HG02798 (cell line): Measurements from ENCODE around the gene SEPTIN14.
"Not testable (repeated sequence)": the region's sequence is repeated elsewhere in the genome, so short reads cannot be mapped to it uniquely, and the experiment has no call there.

ENCODE experiments used
- ATAC-seq: cut with Tn5 transposase; IDR thresholded peaks from one replicate; pipeline ENCODE4 v1.9.1; 2021; ENCODE audit warnings: mild to moderate bottlenecking; ENCODE audit not compliant: unreplicated experiment, poor library complexity

Gene SEPTIN14

DNA sequence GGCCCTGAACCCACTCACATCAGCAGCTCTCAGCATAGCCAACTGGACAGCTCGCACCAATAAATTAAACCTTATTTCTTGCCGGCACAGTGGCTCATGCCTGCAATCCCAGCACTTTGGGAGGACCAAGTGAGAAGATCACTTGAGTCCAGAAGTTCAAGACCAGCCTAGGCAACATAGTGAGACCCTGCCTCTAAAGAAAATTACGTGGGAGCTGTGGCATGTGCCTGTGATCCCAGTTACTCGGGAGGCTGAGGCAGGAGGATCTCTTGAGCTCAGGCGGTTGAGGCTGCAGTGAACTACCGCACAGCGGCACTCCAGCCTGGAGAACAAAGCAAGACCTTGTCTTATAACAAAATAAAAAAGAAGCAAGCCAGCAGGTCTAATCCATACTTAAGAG, 75.7 kb downstream of the SEPTIN14 start:
- no peak for ATAC-seq

- not testable (repeated sequence) for ATAC-seq
Observed at GRCh38 chr7:55785444-55785843, 77.1 kb downstream of the SEPTIN14 start.

GRCh38 chr7:55784151-55784550, 78.4 kb downstream of the SEPTIN14 start:
- ATAC-seq, result no peak

DNA sequence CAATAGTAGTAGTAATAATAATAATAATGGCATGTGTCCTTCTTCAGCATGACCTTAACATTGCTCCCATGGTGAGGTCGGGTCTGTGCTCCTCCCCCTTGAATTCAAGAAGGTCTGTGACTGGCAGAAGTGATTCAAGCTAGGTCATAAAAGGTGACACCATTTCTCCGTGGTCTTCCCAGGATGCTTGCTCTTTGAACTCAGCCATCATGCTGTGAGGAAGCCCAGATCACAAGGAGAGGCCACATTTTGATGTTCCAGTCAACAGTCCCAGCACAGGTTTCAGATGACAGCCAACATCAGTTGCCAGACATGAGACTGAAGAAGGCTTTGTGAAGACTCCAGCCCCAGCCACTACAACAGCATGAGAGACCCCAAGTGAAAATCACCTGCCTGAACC, 83.9 kb downstream of the SEPTIN14 start:
- no peak for ATAC-seq

DNA sequence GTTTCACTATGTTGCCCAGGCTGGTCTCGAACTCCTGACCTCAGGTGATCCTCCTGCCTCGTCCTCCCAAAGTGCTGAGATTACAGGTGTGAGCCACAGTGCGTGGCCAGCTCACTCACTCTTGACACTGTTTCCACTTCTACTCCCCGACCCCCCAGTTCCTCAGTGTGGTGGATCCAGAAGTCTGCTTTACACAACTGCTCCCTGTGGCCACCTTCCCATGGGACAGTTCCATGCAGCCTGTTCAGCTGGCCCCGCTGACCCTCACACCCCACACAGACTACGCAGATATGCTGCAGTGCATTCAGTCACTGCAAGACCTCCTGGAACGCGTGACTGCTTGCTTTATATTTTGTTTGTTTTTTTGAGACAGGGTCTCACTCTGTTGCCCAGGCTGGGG, 86.4 kb downstream of the SEPTIN14 start:
- ATAC-seq, result no peak

DNA sequence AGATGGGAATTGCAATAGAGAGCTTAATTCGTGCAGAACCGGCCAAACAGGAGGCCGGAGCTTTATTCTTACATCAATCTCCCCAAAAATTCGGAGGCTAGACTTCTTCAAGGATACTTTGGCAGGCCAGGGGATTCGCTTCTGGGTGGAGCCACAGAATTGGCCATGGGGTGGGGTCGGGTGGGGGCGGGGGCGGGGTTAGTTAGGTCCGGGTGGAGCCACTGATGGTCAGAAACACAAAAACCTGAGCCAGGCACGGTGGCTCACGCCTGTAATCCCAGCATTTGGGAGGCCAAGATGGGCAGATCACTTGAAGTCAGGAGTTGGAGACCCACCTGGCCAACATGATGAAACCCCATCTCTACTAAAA, 87.5 kb downstream of the SEPTIN14 start:
- no peak for ATAC-seq

DNA sequence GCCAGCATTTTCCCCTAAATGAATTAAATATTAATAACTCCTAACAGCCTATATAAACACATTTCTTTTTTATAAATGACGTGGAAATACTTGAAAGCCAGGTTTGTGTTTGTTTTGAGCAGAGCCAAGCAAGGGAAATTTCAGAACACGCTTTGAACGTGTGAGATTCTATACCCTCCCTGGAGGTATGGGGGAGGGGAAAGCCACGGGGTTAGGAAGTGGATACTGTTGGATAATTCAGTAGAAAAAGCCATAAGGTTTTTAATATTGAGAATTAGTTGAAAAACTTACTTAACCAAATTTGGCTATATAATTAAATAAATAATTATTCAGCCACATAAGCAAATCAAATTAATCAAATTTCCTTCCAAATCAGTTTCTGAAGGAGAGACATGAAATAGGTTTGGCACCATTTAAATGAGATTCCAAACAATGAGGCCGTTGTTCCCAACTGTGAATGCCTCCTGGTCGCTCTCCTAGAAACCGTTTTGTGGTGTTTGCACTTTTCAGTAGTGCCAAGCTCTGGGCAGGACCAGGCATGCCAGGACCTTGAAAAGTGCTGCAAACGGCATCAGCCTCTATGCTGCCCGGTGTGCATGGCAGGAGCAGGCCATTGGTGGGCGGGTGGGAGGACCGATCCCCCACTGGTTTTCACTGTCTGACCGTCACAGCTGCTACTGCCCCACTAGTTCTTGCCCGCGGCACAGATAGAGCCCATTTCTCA, 88.1 kb downstream of the SEPTIN14 start:
- ATAC-seq, result no peak

- no peak for ATAC-seq
Observed at GRCh38 chr7:55770778-55771177, 91.8 kb downstream of the SEPTIN14 start.

DNA sequence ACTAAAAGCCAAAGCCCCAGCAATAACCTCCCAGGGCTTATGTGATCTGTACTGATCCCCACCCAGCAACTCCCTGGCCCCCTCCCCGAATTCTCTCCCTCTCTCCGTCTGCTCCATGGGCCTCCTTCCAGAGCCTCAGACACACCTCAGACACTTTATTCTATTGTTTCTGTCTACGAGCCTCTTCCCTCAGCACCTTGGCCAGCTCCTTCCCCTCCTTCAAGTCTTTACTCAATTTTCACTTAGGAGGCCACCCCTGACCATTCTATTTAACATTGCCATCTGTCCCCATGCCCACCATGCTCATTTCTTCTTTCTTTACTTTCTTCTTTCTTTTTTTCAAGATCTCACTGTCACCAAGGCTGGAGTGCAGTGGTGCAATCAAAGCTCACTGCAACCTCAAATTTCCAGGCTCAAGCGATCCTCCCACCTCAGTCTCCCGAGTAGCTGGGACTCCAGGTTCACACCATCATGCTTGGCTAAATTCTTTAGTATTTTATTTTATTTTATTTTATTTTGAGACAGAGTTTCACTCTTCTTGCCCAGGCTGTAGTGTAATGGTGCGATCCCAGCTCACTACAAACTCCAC, 109.2 kb downstream of the SEPTIN14 start:
- ATAC-seq, result not testable (repeated sequence)

GRCh38 chr7:55744706-55745105, 117.8 kb downstream of the SEPTIN14 start:
- ATAC-seq, result not testable (repeated sequence)
